GM10266 (cell line): Measurements from ENCODE around the gene CHST15.

Experiments
- DNase-seq: peaks from one replicate; pipeline ENCODE4 v3.0.0; 2012; ENCODE audit errors: extremely low spot score
- CTCF ChIP-seq: IDR thresholded peaks from 2 replicates; pipeline ENCODE4 v1.5.1; 2012; ENCODE audit warnings: mild to moderate bottlenecking, low read depth; ENCODE audit not compliant: control insufficient read depth, insufficient read depth; ENCODE audit errors: missing control alignments

CHST15 gene

GRCh38 chr10:123970927-123971286 lies 122.5 kb downstream of the CHST15 start:
- no peak for TF ChIP-seq CTCF

GRCh38 chr10:123970207-123970926 lies 123.0 kb downstream of the CHST15 start:
- no peak for DNase-seq
- TF ChIP-seq CTCF, result no peak

More at GRCh38 chr10:123970927-123971286, 122.5 kb downstream of the CHST15 start:
- no peak for DNase-seq

GRCh38 chr10:123967626-123968243 lies 125.7 kb downstream of the CHST15 start:
- peak; percentile 88 for DNase-seq
- TF ChIP-seq CTCF, result peak; percentile 89

GRCh38 chr10:123966896-123967231 lies 126.5 kb downstream of the CHST15 start:
- no peak for TF ChIP-seq CTCF

GRCh38 chr10:123965973-123966895 lies 127.2 kb downstream of the CHST15 start:
- no peak for DNase-seq

More at GRCh38 chr10:123966896-123967231, 126.5 kb downstream of the CHST15 start:
- DNase-seq, result no peak

GRCh38 chr10:123964953-123965352 lies 128.4 kb downstream of the CHST15 start:
- TF ChIP-seq CTCF, result no peak
- DNase-seq, result no peak

More at GRCh38 chr10:123965973-123966895, 127.2 kb downstream of the CHST15 start:
- no peak for TF ChIP-seq CTCF
